ENCODE data around the gene ABLIM2. TPM values are rescaled to one million over a fixed set of nuclear protein-coding genes. Genes with fewer than 3 reads are reported as not detected.

The ABLIM2 gene
- total and polyA plus RNA-seq, 10 of the 15 experiments (the other 5 are each of a cell fraction or from before 2014, with no cell fraction given): 0.03 to 0.15 (median 0.05) TPM; not detected in 7

- DNase-seq (ENCODE audit: low read depth, low spot score): no peak
- in situ Hi-C loops (cut with MboI): no loop called here
- Histone ChIP-seq H3K79me2 (ENCODE audit: control insufficient read depth, insufficient read depth, low read length) (no peaks in the 10 kb centered on the region), H3K9ac (ENCODE audit: control insufficient read depth, insufficient read depth, low read length) (no peak overlapping the region), H3K27ac (ENCODE audit: control insufficient read depth, insufficient read depth) (no peak overlapping the region), H3K4me2 (ENCODE audit: control insufficient read depth, insufficient read depth) (no peak overlapping the region), H3K9me3 (replicated peaks; ENCODE audit: control insufficient read depth, insufficient read depth, low read length) (peaks cover 6% of the 10 kb centered on the region; the same call in 2 of the 3 replicates), H3K27me3 (replicated peaks in 1 of 2; ENCODE audit: control insufficient read depth in 2 of 2, insufficient read depth in 2 of 2, low read length in 1 of 2) (no peaks in the 10 kb centered on the region), H2AFZ (ENCODE audit: control insufficient read depth, low read depth, low read length) (no peak overlapping the region), H4K20me1 (ENCODE audit: control insufficient read depth, insufficient read depth) (no peaks in the 10 kb centered on the region), H3K36me3 (ENCODE audit: control insufficient read depth in 2 of 2, insufficient read depth in 2 of 2, low read length in 1 of 2) (no peaks in the 10 kb centered on the region), H3K4me3 (no peak overlapping the region), H3K4me1 (ENCODE audit: control insufficient read depth, insufficient read depth, low read length) (peaks cover 21% of the 10 kb centered on the region)
- no TSS peak for BruUV-seq (replicated peaks)
- ChIA-PET RAD21 (ENCODE audit: unreplicated experiment) (interaction anchor here (0.6 to 4.6 kb wide), 7 partner anchors 13 to 91 kb away, joined by 4 to 76 read pairs (median 11); partner anchors contain the start of gene SH3TC1), SMC1A (ENCODE audit: uncharacterized antibody, unreplicated experiment) (interaction anchor here (0.9 to 2.7 kb wide), 5 partner anchors 9 to 74 kb away, joined by 3 to 19 read pairs (median 3); partner anchors contain the start of gene SH3TC1), CTCF (interaction anchor here (0.9 to 5.0 kb wide), 16 partner anchors 10 to 263 kb away, joined by 3 to 96 read pairs (median 14); partner anchors contain the start of genes ABLIM2 and SH3TC1), POLR2A (no interaction called here)
- ATAC-seq: no peak
- 48% methylated on average over 6 of the region's 6 CpGs for WGBS (ENCODE audit: insufficient coverage, insufficient replicate concordance, low lambda C conversion rate, missing lambda C conversion rate)
- FAIRE-seq: no peak
- intact Hi-C loops (cut with micrococcal nuclease; ENCODE audit: unreplicated experiment): loop anchor here (2.0 to 5.0 kb wide), 2 partner anchors 63 to 373 kb away; no protein-coding TSS in a partner anchor
- TF ChIP-seq ZSCAN29 (IDR thresholded peaks at IDR 0.05): no peak
- TF ChIP-seq ASH2L (IDR thresholded peaks at IDR 0.05; ENCODE audit: borderline replicate concordance, low read depth): no peak
- no peak for TF ChIP-seq IKZF1 (conservative IDR thresholded peaks at IDR 0.05)
- no peak for TF ChIP-seq CHD2 (IDR thresholded peaks at IDR 0.05; ENCODE audit: borderline replicate concordance, low read depth, low read length)
- no peak for TF ChIP-seq PAX5 (IDR thresholded peaks at IDR 0.05; ENCODE audit: borderline replicate concordance, low read depth, low read length)
- no peak for TF ChIP-seq POLR2A (IDR thresholded peaks at IDR 0.05; ENCODE audit: low read depth, low read length)
- TF ChIP-seq, protein P1, sequence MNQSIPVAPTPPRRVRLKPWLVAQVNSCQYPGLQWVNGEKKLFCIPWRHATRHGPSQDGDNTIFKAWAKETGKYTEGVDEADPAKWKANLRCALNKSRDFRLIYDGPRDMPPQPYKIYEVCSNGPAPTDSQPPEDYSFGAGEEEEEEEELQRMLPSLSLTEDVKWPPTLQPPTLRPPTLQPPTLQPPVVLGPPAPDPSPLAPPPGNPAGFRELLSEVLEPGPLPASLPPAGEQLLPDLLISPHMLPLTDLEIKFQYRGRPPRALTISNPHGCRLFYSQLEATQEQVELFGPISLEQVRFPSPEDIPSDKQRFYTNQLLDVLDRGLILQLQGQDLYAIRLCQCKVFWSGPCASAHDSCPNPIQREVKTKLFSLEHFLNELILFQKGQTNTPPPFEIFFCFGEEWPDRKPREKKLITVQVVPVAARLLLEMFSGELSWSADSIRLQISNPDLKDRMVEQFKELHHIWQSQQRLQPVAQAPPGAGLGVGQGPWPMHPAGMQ (IDR thresholded peaks at IDR 0.05; ENCODE audit: borderline replicate concordance): no peak
- TF ChIP-seq PML (IDR thresholded peaks at IDR 0.05; ENCODE audit: low read length): no peak
- no peak for TF ChIP-seq JUND (IDR thresholded peaks at IDR 0.05; ENCODE audit: low read depth, low read length)
- TF ChIP-seq CBX5 (IDR thresholded peaks at IDR 0.05; ENCODE audit: low read depth): no peak
- TF ChIP-seq, protein P2, sequence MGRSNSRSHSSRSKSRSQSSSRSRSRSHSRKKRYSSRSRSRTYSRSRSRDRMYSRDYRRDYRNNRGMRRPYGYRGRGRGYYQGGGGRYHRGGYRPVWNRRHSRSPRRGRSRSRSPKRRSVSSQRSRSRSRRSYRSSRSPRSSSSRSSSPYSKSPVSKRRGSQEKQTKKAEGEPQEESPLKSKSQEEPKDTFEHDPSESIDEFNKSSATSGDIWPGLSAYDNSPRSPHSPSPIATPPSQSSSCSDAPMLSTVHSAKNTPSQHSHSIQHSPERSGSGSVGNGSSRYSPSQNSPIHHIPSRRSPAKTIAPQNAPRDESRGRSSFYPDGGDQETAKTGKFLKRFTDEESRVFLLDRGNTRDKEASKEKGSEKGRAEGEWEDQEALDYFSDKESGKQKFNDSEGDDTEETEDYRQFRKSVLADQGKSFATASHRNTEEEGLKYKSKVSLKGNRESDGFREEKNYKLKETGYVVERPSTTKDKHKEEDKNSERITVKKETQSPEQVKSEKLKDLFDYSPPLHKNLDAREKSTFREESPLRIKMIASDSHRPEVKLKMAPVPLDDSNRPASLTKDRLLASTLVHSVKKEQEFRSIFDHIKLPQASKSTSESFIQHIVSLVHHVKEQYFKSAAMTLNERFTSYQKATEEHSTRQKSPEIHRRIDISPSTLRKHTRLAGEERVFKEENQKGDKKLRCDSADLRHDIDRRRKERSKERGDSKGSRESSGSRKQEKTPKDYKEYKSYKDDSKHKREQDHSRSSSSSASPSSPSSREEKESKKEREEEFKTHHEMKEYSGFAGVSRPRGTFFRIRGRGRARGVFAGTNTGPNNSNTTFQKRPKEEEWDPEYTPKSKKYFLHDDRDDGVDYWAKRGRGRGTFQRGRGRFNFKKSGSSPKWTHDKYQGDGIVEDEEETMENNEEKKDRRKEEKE (IDR thresholded peaks at IDR 0.05): no peak
- TF ChIP-seq, protein P3, sequence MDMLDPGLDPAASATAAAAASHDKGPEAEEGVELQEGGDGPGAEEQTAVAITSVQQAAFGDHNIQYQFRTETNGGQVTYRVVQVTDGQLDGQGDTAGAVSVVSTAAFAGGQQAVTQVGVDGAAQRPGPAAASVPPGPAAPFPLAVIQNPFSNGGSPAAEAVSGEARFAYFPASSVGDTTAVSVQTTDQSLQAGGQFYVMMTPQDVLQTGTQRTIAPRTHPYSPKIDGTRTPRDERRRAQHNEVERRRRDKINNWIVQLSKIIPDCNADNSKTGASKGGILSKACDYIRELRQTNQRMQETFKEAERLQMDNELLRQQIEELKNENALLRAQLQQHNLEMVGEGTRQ (IDR thresholded peaks at IDR 0.05; ENCODE audit: borderline replicate concordance, low read depth, low read length): no peak
- TF ChIP-seq CEBPZ (IDR thresholded peaks at IDR 0.05; ENCODE audit: low read depth, low read length): no peak
- TF ChIP-seq, protein P4, sequence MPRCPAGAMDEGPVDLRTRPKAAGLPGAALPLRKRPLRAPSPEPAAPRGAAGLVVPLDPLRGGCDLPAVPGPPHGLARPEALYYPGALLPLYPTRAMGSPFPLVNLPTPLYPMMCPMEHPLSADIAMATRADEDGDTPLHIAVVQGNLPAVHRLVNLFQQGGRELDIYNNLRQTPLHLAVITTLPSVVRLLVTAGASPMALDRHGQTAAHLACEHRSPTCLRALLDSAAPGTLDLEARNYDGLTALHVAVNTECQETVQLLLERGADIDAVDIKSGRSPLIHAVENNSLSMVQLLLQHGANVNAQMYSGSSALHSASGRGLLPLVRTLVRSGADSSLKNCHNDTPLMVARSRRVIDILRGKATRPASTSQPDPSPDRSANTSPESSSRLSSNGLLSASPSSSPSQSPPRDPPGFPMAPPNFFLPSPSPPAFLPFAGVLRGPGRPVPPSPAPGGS (IDR thresholded peaks at IDR 0.05; ENCODE audit: borderline replicate concordance, insufficient read depth, low read depth, low read length, poor library complexity, severe bottlenecking): no peak
- no peak for TF ChIP-seq BRCA1 (IDR thresholded peaks at IDR 0.05; ENCODE audit: low read depth, low read length)
Measured at GRCh38 chr4:8175686-8176085, 17.1 kb upstream of the ABLIM2 start.
